DMS53 treated with DMSO at 0.1 percent for 48 hours (cell line): ENCODE measurements around the gene RAB27A.
"Not testable (repeated sequence)": the region's sequence is repeated elsewhere in the genome, so short reads cannot be mapped to it uniquely, and the experiment has no call there.

Experiments used
- DNase-seq: peaks from one replicate; lab custom pipeline; 2025; ENCODE audit not compliant: unreplicated experiment; lab: John Stamatoyannopoulos, UW

The RAB27A gene

DNA sequence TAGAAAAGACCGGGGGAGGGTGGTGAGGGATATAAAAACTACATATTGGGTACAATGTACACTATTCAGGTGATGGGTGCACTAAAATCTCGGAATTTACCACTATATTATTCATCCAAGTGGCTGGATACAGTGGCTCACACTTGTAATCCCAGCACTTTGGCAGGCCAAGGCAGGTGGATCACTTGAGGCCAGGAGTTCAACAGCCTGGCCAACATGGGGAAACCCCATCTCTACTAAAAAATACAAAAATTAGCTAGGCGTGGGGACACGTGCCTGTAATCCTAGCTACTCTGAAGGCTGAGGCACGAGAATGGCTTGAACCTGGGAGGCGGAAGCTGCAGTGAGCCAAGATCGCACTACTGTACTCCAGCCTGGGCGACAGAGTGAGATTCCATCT, 37.4 kb downstream of the RAB27A start:
- not testable (repeated sequence) for DNase-seq

DNA sequence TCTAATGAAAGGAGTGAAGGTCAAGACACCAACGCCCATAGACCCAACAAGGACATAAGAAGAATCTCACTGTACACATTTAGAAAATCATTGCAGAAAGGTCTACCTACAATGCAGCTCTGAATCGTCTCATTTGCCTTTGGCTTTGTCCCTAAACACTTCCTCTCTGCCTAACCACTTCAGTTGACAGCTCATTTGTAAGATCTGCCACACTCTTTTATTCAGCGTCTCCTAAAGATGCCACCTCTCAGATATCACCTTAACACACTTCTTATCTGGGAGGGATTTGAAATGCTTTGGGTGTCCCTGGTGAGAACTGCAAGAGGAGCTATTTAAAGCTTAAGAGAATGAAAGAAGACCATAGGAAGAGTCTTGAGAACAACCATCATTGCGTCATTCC, 38.7 kb downstream of the RAB27A start:
- no peak for DNase-seq

GRCh38 chr15:55250392-55250791, 39.2 kb downstream of the RAB27A start:
- no peak for DNase-seq

DNA sequence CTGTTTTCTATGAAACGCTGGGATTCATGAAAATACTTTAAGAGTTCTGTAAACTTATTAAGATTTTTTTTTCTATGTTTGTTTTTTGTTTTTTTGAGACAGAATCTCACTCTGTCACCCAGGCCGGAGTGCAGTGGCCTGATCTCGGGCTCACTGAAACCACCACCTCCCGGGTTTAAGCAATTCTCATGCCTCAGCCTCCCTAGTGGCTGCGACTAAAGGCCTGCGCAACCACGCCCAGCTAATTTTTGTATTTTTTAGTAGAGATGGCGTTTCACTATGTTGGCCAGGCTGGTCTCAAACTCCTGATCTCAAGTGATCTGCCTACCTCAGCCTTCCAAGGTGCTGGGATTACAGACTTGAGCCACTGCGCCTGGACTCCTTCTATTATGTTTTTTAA, 39.7 kb downstream of the RAB27A start:
- DNase-seq, result not testable (repeated sequence)

- DNase-seq, result no peak
Observed at GRCh38 chr15:55248895-55249294, 40.7 kb downstream of the RAB27A start.

GRCh38 chr15:55247766-55248427, 41.7 kb downstream of the RAB27A start:
- DNase-seq, result no peak

- DNase-seq, result no peak
Observed at GRCh38 chr15:55247311-55247710, 42.3 kb downstream of the RAB27A start.

GRCh38 chr15:55246567-55246966, 43.0 kb downstream of the RAB27A start:
- DNase-seq, result no peak

DNA sequence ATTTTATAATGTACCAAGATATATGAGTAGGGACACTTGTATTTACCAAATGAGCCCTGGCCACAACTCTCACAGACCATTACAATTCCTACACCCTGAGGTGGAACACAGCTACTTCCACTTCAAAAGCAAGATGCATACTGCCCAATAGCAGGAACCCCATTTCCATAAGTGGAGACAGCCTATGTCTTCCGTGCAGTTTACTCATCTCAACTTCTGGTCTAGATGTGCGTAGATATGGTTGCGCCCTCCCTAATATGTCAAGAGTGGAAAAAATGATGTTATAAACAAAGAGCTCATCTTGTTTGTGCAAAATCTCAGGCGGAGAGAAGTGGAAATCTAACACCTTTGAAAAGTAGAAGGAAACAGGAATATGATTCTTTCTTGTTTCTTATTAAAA, 44.6 kb downstream of the RAB27A start:
- no peak for DNase-seq

GRCh38 chr15:55241891-55242290, 47.7 kb downstream of the RAB27A start:
- DNase-seq, result no peak

GRCh38 chr15:55241186-55241585, 48.4 kb downstream of the RAB27A start:
- DNase-seq, result no peak

GRCh38 chr15:55240125-55240760, 49.4 kb downstream of the RAB27A start:
- no peak for DNase-seq

DNA sequence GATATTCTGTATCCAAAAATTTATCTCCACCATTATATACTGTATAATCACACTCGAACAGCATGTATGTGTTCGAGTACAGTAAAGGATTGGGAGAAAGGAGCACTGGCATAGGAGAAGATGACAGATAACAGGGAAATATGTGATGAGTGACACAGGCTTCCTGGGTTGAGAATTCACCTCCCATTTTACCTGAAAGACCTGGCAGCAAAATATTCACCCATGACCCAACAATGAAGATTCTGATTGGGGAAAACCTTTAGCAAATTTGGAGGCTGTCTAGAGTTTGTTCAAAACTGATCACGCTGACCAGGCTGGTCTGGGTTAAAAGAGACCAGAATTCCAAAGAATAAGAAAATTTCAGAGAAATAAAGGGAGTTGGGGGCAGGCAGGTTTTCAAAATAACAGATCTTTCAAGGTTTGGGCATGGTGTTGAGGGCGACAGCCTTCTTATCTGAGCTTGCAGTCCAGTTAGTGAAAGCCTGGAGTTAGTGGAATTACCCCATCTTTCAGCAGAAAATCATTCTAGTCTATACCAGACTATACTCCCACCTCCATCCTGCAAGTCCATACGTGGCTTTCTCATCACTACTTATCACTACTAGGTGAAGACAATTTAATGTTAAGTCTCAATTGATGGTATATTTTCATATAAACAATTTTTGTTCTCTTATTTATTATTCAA, 50.0 kb downstream of the RAB27A start:
- DNase-seq, result no peak

DNA sequence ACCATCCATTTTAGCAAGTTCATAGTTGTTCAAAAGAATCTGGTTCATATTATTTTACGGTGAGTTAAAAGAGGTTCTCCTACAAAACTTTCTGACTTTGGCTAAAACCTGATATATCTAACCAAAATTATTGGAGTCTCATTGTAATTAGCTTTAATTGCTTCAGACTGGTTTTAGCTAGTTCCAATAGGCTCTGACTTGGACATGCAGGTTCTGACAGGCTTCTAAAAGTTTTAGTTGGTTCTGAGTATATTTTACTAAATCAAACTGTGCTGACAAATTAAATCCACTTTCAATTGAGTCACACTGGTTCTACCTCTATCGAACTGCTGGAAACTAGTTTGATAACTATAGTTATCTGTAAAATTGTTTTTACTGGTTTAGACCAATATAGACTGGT, 50.7 kb downstream of the RAB27A start:
- no peak for DNase-seq

DNA sequence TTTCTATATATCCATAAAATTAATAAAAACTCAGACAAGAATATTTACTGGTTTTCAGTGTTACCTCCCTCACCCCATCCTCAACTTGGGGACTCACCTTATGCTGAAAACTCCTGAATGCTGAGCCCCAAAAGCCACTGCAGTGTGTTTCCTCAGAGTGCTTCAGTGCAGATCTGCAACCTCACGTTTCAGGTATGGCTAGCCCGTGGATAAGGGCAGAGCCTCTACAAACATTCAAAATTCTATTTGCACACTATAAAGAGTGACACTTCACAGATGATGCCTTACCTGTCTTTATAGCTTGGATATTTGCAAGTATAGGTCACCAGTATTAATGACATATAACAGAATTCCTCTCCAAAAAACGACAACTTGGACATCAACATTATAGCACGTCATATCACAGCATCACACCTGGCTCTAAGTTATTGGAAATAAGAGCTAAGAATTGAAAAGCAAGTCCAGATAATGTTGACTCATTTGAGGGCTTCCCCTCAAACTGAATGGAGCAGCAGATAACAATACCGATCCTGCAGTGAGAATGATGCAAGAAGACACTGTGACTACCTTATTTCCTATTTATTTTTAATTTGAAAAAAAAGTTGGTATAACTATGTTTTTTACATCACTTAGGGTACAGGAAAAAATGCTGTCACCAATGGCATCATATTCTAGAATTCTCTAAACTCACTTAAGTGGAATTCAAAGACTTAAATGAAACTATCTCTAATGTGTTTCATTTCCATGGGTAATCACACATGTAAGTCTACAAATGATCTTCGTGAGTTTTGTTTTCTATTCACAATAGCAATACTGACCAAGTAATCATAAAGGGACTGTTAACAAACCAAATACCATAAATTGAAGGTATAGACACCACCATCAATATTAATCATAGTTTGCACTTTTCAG, 52.1 kb downstream of the RAB27A start:
- no peak for DNase-seq

GRCh38 chr15:55235546-55236036, 54.0 kb downstream of the RAB27A start:
- no peak for DNase-seq

DNA sequence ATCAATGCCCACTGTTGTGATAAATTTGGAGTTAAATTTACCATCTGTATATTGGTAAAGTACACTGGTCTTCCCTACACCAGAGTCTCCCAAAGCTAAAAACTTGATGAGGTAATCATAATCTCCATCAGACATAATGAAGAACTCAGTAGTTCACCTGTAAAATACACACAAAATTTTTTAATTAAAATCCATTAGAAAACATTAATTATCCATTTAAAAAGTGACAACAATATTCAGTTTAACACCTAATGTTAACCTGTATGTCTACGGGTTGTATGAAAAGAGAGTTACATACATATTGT, 54.9 kb downstream of the RAB27A start:
- DNase-seq, result no peak

DNA sequence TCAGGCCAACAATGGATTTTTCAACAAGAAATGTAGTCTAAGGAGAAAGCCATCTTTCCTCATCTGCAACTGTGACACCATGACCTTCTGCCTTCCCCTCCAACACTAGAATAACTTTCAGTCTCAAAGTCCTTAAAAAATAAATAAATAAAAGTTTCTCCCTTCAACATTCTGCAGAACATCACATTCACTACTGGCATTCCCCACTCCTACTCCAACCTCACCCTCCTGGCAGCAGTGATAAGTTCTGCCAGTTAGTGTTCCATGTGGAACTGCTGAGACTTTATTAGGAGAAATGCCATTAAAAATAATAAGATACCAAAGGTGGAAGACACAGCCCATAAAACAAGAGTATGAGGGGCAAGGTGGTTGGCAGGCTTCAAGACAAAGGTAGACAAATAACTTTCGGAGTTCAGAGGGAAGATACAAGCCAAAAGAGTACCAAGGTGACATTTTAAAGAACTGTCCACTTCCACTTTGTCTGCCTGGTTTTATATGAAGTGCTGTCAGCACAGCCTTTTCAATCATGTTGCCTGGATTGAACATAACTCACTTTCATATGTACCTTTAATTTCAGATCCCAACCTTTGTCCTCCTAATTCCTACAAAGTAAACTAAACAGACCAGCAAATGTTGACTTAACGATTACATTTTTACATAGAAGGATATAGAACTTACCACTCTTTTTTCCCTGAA, 55.4 kb downstream of the RAB27A start:
- DNase-seq, result no peak

GRCh38 chr15:55231455-55231854, 58.2 kb downstream of the RAB27A start:
- no peak for DNase-seq

DNA sequence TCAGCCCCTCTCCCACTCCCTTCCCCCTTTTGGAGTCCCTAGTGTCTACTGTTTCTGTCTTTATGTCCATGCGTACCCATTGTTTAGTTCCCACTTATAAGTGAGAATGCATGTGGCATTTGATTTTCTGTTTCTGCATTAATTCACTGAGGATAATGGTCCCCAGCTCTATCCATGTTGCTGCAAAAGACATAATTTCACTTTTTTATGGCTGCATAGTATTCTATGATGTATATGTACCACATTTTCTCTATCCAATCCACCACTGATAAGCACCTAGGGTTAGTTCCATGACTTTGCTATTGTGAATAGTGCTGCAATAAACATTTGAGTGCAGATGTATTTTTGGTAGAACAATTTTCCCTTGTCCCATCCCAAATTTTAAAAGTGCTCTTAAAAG, 58.7 kb downstream of the RAB27A start:
- DNase-seq, result no peak
